Body of pancreas (tissue), 4 donors: ENCODE results near the gene LRFN3. TPM values are rescaled to one million over a fixed set of nuclear protein-coding genes. Genes with fewer than 3 reads are reported as not detected.

Experiments
- ATAC-seq: fragments of 150-250 bp; one replicate; pipeline ENCODE4 v1.9.1; 2016
- DNase-seq, 4 donors: peaks; one replicate each; pipeline ENCODE4 v3.0.0-alpha.2; 2019
- H3K27ac ChIP-seq, 4 donors: fragments of 200-600 bp; sonication (generic); 1 replicate in 3 of 4; 2 replicates in 1 of 4; pipeline versions ENCODE4 v1.5.1 to v1.6.1; 2016 to 2019; ENCODE audit warnings: mild to moderate bottlenecking in 1 of 4, mixed read lengths in 1 of 4, moderate library complexity in 1 of 4
- H3K27me3 ChIP-seq, 2 donors: fragments of 200-600 bp; sonication (generic); one replicate each; pipeline ENCODE4 v1.6.0; 2016; ENCODE audit warnings: mild to moderate bottlenecking in 1 of 2
- H3K36me3 ChIP-seq, 2 donors: fragments of 200-600 bp; sonication (generic); replicated peaks in 1 of 2; 2 replicates each; pipeline ENCODE4 v1.5.1; 2016; ENCODE audit warnings: low read depth in 2 of 2; ENCODE audit not compliant: insufficient read depth in 1 of 2
- H3K4me1 ChIP-seq: fragments of 200-600 bp; sonication (generic); one replicate; pipeline ENCODE4 v1.6.0; 2016
- H3K4me3 ChIP-seq, 2 donors: fragments of 200-600 bp; sonication (generic); 1 replicate in 1 of 2; 2 replicates in 1 of 2; pipeline ENCODE4 v1.5.1; 2016 to 2019
- H3K9me3 ChIP-seq, 3 donors: fragments of 200-600 bp; sonication (generic); 1 replicate in 2 of 3; 2 replicates in 1 of 3; pipeline ENCODE4 v1.5.1; 2016
- POLR2A ChIP-seq, 3 donors: fragments of 450-650 bp; IDR thresholded peaks; one replicate each; pipeline ENCODE4 v1.6.1; 2016; ENCODE audit warnings: antibody characterized with exemption in 3 of 3, mild to moderate bottlenecking in 2 of 3
- WGBS, 2 donors: methylation state at CpG; one replicate each; pipeline ENCODE4 v1.1.5; 2017; 5-methylcytosine and 5-hydroxymethylcytosine counted together
- intact Hi-C: fragments of 100-400 bp; cut with DNase I; formaldehyde crosslinking; loops from one replicate; pipeline ENCODE4 v1.15.1; 2023
- total RNA-seq, 2 donors: library from RNA; depleted of rRNA; stranded (reverse); fragments of >200 nt; gene quantifications; one replicate each; pipeline ENCODE4 v1.1.0, GENCODE V29; 2016
- TF ChIP-seq, protein P1 (sequence below), 7 experiments: fragments of 450-650 bp in 4 of 7; fragments of 200-600 bp in 3 of 7; sonication (generic) in 3 of 7; IDR thresholded peaks; one replicate each; pipeline ENCODE4 v1.5.1; 2016 to 2019; ENCODE audit warnings: antibody characterized with exemption in 7 of 7

The LRFN3 gene
- total RNA-seq, 2 donors from 2014 or later = 13.2 to 14.5 TPM

DNA sequence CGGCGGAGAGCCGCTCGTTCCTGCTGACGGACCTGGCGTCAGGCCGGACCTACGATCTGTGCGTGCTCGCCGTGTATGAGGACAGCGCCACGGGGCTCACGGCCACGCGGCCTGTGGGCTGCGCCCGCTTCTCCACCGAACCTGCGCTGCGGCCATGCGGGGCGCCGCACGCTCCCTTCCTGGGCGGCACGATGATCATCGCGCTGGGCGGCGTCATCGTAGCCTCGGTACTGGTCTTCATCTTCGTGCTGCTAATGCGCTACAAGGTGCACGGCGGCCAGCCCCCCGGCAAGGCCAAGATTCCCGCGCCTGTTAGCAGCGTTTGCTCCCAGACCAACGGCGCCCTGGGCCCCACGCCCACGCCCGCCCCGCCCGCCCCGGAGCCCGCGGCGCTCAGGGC, 8.4 kb downstream of the LRFN3 start:
- H3K36me3 ChIP-seq = no peaks in the 10 kb centered on the region
- DNase-seq (no peak), ATAC-seq (no peak)
- intact Hi-C loops = no loop called here
- WGBS, 2 donors = 82 to 92% methylated on average over 20 to 32 of the region's 52 CpGs
- no peaks in the 10 kb centered on the region for H3K27me3 ChIP-seq
- H3K4me1 ChIP-seq = no peaks in the 10 kb centered on the region
- no peak overlapping the region for H3K4me3 ChIP-seq
- no peaks in the 10 kb centered on the region for H3K9me3 ChIP-seq
- TF ChIP-seq, protein P1, sequence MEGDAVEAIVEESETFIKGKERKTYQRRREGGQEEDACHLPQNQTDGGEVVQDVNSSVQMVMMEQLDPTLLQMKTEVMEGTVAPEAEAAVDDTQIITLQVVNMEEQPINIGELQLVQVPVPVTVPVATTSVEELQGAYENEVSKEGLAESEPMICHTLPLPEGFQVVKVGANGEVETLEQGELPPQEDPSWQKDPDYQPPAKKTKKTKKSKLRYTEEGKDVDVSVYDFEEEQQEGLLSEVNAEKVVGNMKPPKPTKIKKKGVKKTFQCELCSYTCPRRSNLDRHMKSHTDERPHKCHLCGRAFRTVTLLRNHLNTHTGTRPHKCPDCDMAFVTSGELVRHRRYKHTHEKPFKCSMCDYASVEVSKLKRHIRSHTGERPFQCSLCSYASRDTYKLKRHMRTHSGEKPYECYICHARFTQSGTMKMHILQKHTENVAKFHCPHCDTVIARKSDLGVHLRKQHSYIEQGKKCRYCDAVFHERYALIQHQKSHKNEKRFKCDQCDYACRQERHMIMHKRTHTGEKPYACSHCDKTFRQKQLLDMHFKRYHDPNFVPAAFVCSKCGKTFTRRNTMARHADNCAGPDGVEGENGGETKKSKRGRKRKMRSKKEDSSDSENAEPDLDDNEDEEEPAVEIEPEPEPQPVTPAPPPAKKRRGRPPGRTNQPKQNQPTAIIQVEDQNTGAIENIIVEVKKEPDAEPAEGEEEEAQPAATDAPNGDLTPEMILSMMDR (IDR thresholded peaks at IDR 0.05) = no peak
- no peak for TF ChIP-seq POLR2A (IDR thresholded peaks at IDR 0.05)
- H3K27ac ChIP-seq = no peak overlapping the region

DNA sequence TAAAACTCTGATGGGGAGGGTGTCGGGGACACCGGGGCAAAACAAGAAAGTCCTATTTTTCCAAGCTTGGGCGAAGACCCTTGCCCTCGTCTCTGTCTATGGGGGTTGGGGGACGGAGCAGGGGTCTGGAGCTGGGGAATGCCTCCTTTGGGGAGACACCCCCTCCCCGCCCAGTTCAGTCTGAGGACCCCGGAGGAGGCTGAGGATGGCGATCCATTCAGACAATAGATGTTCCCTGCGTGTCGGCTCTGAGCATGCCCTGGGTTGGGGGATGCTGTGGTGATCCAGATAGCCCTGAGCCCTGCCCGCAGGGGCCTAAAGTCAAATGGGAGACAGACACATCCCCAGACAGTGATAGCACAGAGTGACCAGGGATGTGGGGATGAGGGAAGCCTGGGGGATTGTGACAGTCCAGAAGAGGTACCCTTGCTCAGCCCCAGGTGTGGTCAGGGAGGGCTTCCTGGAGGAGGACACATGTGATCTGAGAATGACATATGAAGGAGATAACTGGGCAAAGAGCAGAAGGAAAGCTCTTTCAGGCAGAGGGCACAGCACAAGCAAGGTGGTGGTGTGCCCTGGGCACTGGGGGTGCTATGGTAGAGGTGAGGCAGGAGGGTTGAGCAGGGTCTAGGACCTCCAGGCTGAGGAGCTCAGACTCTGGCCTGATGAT, 9.1 kb downstream of the LRFN3 start:
- TF ChIP-seq, protein P1 (IDR thresholded peaks at IDR 0.05) = no peak
- TF ChIP-seq POLR2A (IDR thresholded peaks at IDR 0.05) = no peak
- H3K27me3 ChIP-seq = no peaks in the 10 kb centered on the region
- H3K4me3 ChIP-seq = no peak overlapping the region
- H3K36me3 ChIP-seq = no peaks in the 10 kb centered on the region
- no peak for ATAC-seq
- H3K27ac ChIP-seq = no peak overlapping the region
- no peaks in the 10 kb centered on the region for H3K4me1 ChIP-seq
- intact Hi-C loops = no loop called here
- 86 to 88% methylated on average over 7 to 11 of the region's 11 CpGs for WGBS, 2 donors
- DNase-seq = no peak
- no peaks in the 10 kb centered on the region for H3K9me3 ChIP-seq

DNA sequence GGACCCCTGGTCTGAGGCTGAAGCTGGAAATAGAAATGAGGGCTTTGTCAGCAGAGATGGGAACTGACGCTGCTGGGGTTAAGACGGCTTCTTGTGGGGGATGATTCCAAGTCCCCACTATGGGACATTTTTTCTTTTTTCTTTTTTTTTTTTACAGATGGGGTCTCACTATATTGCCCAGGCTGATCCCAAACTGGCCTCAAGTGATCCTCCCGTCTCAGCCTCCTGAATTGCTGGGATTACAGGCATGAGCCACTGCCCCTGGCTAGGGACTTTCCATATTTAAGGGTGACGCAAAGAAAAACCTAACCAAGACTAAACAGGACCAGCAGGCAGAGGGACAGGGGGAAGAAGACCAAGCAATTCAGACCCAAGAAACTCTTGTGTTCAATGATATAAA, 10.0 kb downstream of the LRFN3 start:
- WGBS, 2 donors = 83 to 90% methylated on average over 4 of the region's 4 CpGs
- TF ChIP-seq, protein P1 (IDR thresholded peaks at IDR 0.05) = no peak
- TF ChIP-seq POLR2A (IDR thresholded peaks at IDR 0.05) = no peak
- no peak for ATAC-seq
- Histone ChIP-seq H3K4me3 (no peak overlapping the region), H3K27me3 (no peaks in the 10 kb centered on the region), H3K9me3 (no peaks in the 10 kb centered on the region), H3K4me1 (no peaks in the 10 kb centered on the region), H3K36me3 (no peaks in the 10 kb centered on the region), H3K27ac (no peak overlapping the region)
- no peak for DNase-seq
- intact Hi-C loops = no loop called here

DNA sequence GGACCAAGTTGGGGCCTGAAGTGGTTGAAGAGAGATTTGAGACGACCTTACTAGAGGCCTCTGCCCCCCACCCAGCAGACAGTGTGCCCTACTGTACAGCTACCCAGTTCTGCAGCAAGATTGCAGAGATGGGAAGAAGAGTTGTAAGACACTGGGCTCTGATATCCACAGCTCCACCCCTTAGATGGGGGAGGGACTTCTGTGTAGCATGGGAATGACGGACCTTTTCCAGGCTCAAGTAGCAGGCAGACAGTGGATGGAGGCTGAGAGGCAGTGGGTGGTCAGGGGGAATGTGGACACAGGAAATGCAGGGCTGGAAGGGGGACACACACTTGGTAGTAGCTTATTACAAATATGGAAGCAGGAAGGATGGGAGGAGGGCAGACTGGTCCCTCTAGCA, 13.0 kb downstream of the LRFN3 start:
- no peaks in the 10 kb centered on the region for H3K36me3 ChIP-seq
- H3K9me3 ChIP-seq = no peaks in the 10 kb centered on the region
- no peak overlapping the region for H3K27ac ChIP-seq
- no peak overlapping the region for H3K4me3 ChIP-seq
- DNase-seq = no peak
- 6 to 12% methylated on average over 2 of the region's 2 CpGs for WGBS, 2 donors
- no peaks in the 10 kb centered on the region for H3K27me3 ChIP-seq
- ATAC-seq = no peak
- TF ChIP-seq, protein P1 (IDR thresholded peaks at IDR 0.05) = no peak
- no peak for TF ChIP-seq POLR2A (IDR thresholded peaks at IDR 0.05)
- no peaks in the 10 kb centered on the region for H3K4me1 ChIP-seq
- intact Hi-C loops = no loop called here
